HepG2 (cell line): ENCODE results near the gene OBSL1. TPM values are rescaled to one million over a fixed set of nuclear protein-coding genes. Genes with fewer than 3 reads are reported as not detected.

Source experiments
- CEBPZ ChIP-seq: IDR thresholded peaks from 2 replicates; pipeline ENCODE4 v1.6.1; 2012; ENCODE audit warnings: low read length, improper control_type of control experiment
- DBP ChIP-seq: sonication (generic); formaldehyde crosslinking; IDR thresholded peaks from 2 replicates; pipeline ENCODE4 v1.4.0; 2020; ENCODE audit warnings: missing genetic modification reagents; ENCODE audit errors: not compliant biosample characterization
- FOXO1 ChIP-seq: sonication (generic); formaldehyde crosslinking; IDR thresholded peaks from 2 replicates; pipeline ENCODE4 v1.4.0; 2020; ENCODE audit warnings: missing genetic modification reagents
- HIC2 ChIP-seq: sonication (generic); formaldehyde crosslinking; IDR thresholded peaks from 2 replicates; pipeline ENCODE4 v1.9.0; 2022; ENCODE audit warnings: low read depth, missing genetic modification reagents
- HIVEP1 ChIP-seq: sonication (generic); formaldehyde crosslinking; IDR thresholded peaks from 2 replicates; pipeline ENCODE4 v1.4.0; 2020; ENCODE audit warnings: mild to moderate bottlenecking, missing genetic modification reagents
- JUNB ChIP-seq: sonication (generic); formaldehyde crosslinking; IDR thresholded peaks from 2 replicates; pipeline ENCODE4 v1.8.0; 2022; ENCODE audit warnings: missing genetic modification reagents, mild to moderate bottlenecking, borderline replicate concordance
- KMT2B ChIP-seq: IDR thresholded peaks from 2 replicates; pipeline ENCODE4 v1.6.1; 2016; ENCODE audit warnings: missing genetic modification reagents, missing compliant biosample characterization
- MIER3 ChIP-seq: IDR thresholded peaks from 2 replicates; pipeline ENCODE4 v1.6.1; 2016; ENCODE audit warnings: missing compliant biosample characterization, borderline replicate concordance
- NR3C1 ChIP-seq: sonication (generic); formaldehyde crosslinking; IDR thresholded peaks from 2 replicates; pipeline ENCODE4 v1.4.0; 2020; ENCODE audit warnings: missing genetic modification reagents
- SPEN ChIP-seq: sonication (generic); formaldehyde crosslinking; IDR thresholded peaks from 2 replicates; pipeline ENCODE4 v1.5.1; 2020; ENCODE audit warnings: low read depth, mild to moderate bottlenecking, missing genetic modification reagents
- TERF1 ChIP-seq: sonication (generic); formaldehyde crosslinking; IDR thresholded peaks from 2 replicates; pipeline ENCODE4 v1.8.0; 2022; ENCODE audit warnings: mild to moderate bottlenecking, missing genetic modification reagents, moderate library complexity
- U2AF2 ChIP-seq: fragments of 200-400 bp; formaldehyde crosslinking; IDR thresholded peaks from 2 replicates; pipeline ENCODE4 v1.6.1; 2017; ENCODE audit warnings: low read depth, mild to moderate bottlenecking, low read length
- ZMYM2 ChIP-seq: sonication (generic); formaldehyde crosslinking; IDR thresholded peaks from 2 replicates; pipeline ENCODE4 v1.8.0; 2022; ENCODE audit warnings: mild to moderate bottlenecking, missing genetic modification reagents
- ZNF335 ChIP-seq: sonication (generic); formaldehyde crosslinking; IDR thresholded peaks from 2 replicates; pipeline ENCODE4 v1.4.0; 2020; ENCODE audit warnings: missing genetic modification reagents
- ZNF550 ChIP-seq: sonication (generic); formaldehyde crosslinking; IDR thresholded peaks from 2 replicates; pipeline ENCODE4 v1.4.0; 2020; ENCODE audit warnings: mild to moderate bottlenecking, missing genetic modification reagents, borderline replicate concordance
- ZNF615 ChIP-seq: sonication (generic); formaldehyde crosslinking; IDR thresholded peaks from 2 replicates; pipeline ENCODE4 v1.5.0; 2020; ENCODE audit warnings: mild to moderate bottlenecking, missing genetic modification reagents, borderline replicate concordance
- ZNF710 ChIP-seq: sonication (generic); formaldehyde crosslinking; IDR thresholded peaks from 2 replicates; pipeline ENCODE4 v1.5.0; 2020; ENCODE audit warnings: mild to moderate bottlenecking, missing genetic modification reagents, borderline replicate concordance
- ZNF766 ChIP-seq: sonication (generic); formaldehyde crosslinking; IDR thresholded peaks from 2 replicates; pipeline ENCODE4 v1.5.0; 2020; ENCODE audit warnings: missing genetic modification reagents, borderline replicate concordance
- ZSCAN31 ChIP-seq: sonication (generic); formaldehyde crosslinking; IDR thresholded peaks from 2 replicates; pipeline ENCODE4 v1.5.0; 2020; ENCODE audit warnings: low read depth, mild to moderate bottlenecking, missing genetic modification reagents
- polyA plus RNA-seq, 8 experiments: library from polyadenylated mRNA; depleted of rRNA in 3 of 8; stranded (reverse) in 7 of 8; unstranded in 1 of 8; fragments of >200 nt; fragmentation: Illumina TruSeq in 4 of 8; extraction: Trizol in 4 of 8; gene quantifications; 2 replicates each; pipeline versions ENCODE4 v1.2.1 to v1.2.3, GENCODE V29; 2011 to 2016; ENCODE audit warnings: low read depth in 4 of 8, missing spikeins in 1 of 8, mixed read lengths in 1 of 8; ENCODE audit not compliant: insufficient read depth in 1 of 8
- total RNA-seq, 5 experiments: library from RNA; depleted of rRNA; stranded (reverse); fragments of >200 nt; fragmentation: Illumina TruSeq; extraction: Trizol; gene quantifications; 2 replicates each; pipeline ENCODE4 v1.2.3, GENCODE V29; 2016; ENCODE audit warnings: low read depth in 1 of 5

The OBSL1 gene
- total and polyA plus RNA-seq, 2 of the 13 experiments (the other 11 are each of a cell fraction or from before 2014, with no cell fraction given): 86.7 to 218 TPM

DNA sequence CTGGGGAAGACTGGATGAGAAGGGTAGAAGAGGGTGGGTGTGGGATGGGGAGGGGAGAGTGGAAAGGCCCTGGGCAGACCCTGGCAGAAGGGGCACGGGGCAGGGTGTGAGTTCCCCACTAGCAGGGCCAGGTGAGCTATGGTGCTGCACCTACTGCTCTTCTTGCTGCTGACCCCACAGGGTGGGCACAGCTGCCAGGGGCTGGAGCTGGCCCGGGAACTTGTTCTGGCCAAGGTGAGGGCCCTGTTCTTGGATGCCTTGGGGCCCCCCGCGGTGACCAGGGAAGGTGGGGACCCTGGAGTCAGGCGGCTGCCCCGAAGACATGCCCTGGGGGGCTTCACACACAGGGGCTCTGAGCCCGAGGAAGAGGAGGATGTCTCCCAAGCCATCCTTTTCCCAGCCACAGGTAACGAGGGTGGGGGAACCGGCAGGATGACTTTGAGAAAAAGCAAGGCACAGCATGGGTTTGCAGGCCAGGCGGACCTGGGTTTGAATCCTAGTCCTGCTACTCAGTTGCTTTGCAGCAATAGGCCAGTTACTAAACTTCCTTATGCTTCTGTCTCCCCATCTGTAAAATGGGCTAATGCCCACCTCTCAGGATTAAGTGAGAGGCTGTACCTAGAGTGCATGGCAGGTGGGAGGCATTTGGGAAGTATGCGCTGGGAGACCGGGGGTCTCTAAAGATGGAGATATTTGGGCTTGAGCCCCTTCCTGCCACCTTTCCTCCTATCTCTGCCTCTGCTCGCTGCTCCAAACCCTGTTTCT is 1.1 kb upstream of the OBSL1 start, which contains the start of gene INHA (continued):
- TF ChIP-seq U2AF2 (no peak), ZMYM2 (CRISPR knock-in tag) (no peak), FOXO1 (CRISPR knock-in tag) (no peak), ZSCAN31 (CRISPR knock-in tag) (no peak), CEBPZ (no peak), DBP (CRISPR knock-in tag) (peak; percentile 35), TERF1 (CRISPR knock-in tag) (0 out of 2 replicates have a peak, but pooled peaks have one; percentile 71), ZNF615 (CRISPR knock-in tag) (no peak), ZNF710 (CRISPR knock-in tag) (no peak), MIER3 (CRISPR knock-in tag) (no peak), NR3C1 (CRISPR knock-in tag) (no peak), KMT2B (CRISPR knock-in tag) (no peak), ZNF766 (CRISPR knock-in tag) (no peak), ZNF335 (no peak), HIC2 (CRISPR knock-in tag) (peak; percentile 5; the same call in 1 of the 2 replicates), ZNF550 (CRISPR knock-in tag) (0 out of 2 replicates have a peak, but pooled peaks have one; percentile 48), JUNB (CRISPR knock-in tag) (no peak), SPEN (CRISPR knock-in tag) (no peak), HIVEP1 (CRISPR knock-in tag) (peak; percentile 10; the same call in 1 of the 2 replicates)
